ENCODE measurements around the gene ODAD2. TPM values are rescaled to one million over a fixed set of nuclear protein-coding genes. Genes with fewer than 3 reads are reported as not detected.

ODAD2 gene
- total RNA-seq, 1 donor: 0.72 TPM

GRCh38 chr10:27844223-27844622, 154.7 kb downstream of the ODAD2 start:
- no peak for TF ChIP-seq CTCF (IDR thresholded peaks at IDR 0.05; ENCODE audit: extremely low read depth, low read depth, low read length)
- Histone ChIP-seq H3K27ac (ENCODE audit: low read depth, low read length) (no peak overlapping the region), H4K20me1 (ENCODE audit: insufficient read depth, low read length) (no peaks in the 10 kb centered on the region)

GRCh38 chr10:27838901-27839300, 160.0 kb downstream of the ODAD2 start:
- Histone ChIP-seq H3K4me2 (ENCODE audit: insufficient read depth, low read length) (no peak overlapping the region), H3K36me3 (ENCODE audit: insufficient read depth, low read length) (no peaks in the 10 kb centered on the region), H3K79me2 (ENCODE audit: insufficient read depth, low read length) (no peaks in the 10 kb centered on the region), H3K4me3 (ENCODE audit: insufficient read depth, low read length) (no peak overlapping the region), H3K27ac (ENCODE audit: low read depth, low read length) (no peak overlapping the region), H2AFZ (ENCODE audit: low read length) (no peak overlapping the region), H3K9me3 (ENCODE audit: low read depth, low read length) (no peaks in the 10 kb centered on the region), H3K4me1 (ENCODE audit: insufficient read depth, low read length) (no peaks in the 10 kb centered on the region), H4K20me1 (ENCODE audit: insufficient read depth, low read length) (no peaks in the 10 kb centered on the region), H3K27me3 (ENCODE audit: insufficient read depth, low read length) (peaks cover 7% of the 10 kb centered on the region)
- no peak for TF ChIP-seq CTCF (IDR thresholded peaks at IDR 0.05; ENCODE audit: extremely low read depth, low read depth, low read length)
- no peak for DNase-seq (ENCODE audit: insufficient read length, low spot score, missing footprints)

More at GRCh38 chr10:27844223-27844622, 154.7 kb downstream of the ODAD2 start:
- H3K79me2 ChIP-seq (ENCODE audit: insufficient read depth, low read length): no peaks in the 10 kb centered on the region
- H3K27me3 ChIP-seq (ENCODE audit: insufficient read depth, low read length): no peaks in the 10 kb centered on the region
- no peak overlapping the region for H2AFZ ChIP-seq (ENCODE audit: low read length)
- H3K9me3 ChIP-seq (ENCODE audit: low read depth, low read length): no peaks in the 10 kb centered on the region
- H3K36me3 ChIP-seq (ENCODE audit: insufficient read depth, low read length): no peaks in the 10 kb centered on the region
- H3K4me1 ChIP-seq (ENCODE audit: insufficient read depth, low read length): no peaks in the 10 kb centered on the region
- DNase-seq (ENCODE audit: insufficient read length, low spot score, missing footprints): no peak
- no peak overlapping the region for H3K4me3 ChIP-seq (ENCODE audit: insufficient read depth, low read length)
- no peak overlapping the region for H3K4me2 ChIP-seq (ENCODE audit: insufficient read depth, low read length)

GRCh38 chr10:27838361-27838760, 160.5 kb downstream of the ODAD2 start:
- Histone ChIP-seq H2AFZ (ENCODE audit: low read length) (no peak overlapping the region), H3K79me2 (ENCODE audit: insufficient read depth, low read length) (no peaks in the 10 kb centered on the region), H3K4me1 (ENCODE audit: insufficient read depth, low read length) (no peaks in the 10 kb centered on the region), H3K9me3 (ENCODE audit: low read depth, low read length) (no peaks in the 10 kb centered on the region), H3K27ac (ENCODE audit: low read depth, low read length) (no peak overlapping the region), H3K36me3 (ENCODE audit: insufficient read depth, low read length) (no peaks in the 10 kb centered on the region), H3K4me2 (ENCODE audit: insufficient read depth, low read length) (no peak overlapping the region), H3K4me3 (ENCODE audit: insufficient read depth, low read length) (no peak overlapping the region), H4K20me1 (ENCODE audit: insufficient read depth, low read length) (no peaks in the 10 kb centered on the region), H3K27me3 (ENCODE audit: insufficient read depth, low read length) (peaks cover 7% of the 10 kb centered on the region)
- no peak for TF ChIP-seq CTCF (IDR thresholded peaks at IDR 0.05; ENCODE audit: extremely low read depth, low read depth, low read length)
- DNase-seq (ENCODE audit: insufficient read length, low spot score, missing footprints): no peak

GRCh38 chr10:27834476-27834875, 164.4 kb downstream of the ODAD2 start:
- no peaks in the 10 kb centered on the region for H3K4me1 ChIP-seq (ENCODE audit: insufficient read depth, low read length)
- no peak for TF ChIP-seq CTCF (IDR thresholded peaks at IDR 0.05; ENCODE audit: extremely low read depth, low read depth, low read length)
- H2AFZ ChIP-seq (ENCODE audit: low read length): no peak overlapping the region
- no peak overlapping the region for H3K4me3 ChIP-seq (ENCODE audit: insufficient read depth, low read length)
- H3K79me2 ChIP-seq (ENCODE audit: insufficient read depth, low read length): no peaks in the 10 kb centered on the region
- no peaks in the 10 kb centered on the region for H3K9me3 ChIP-seq (ENCODE audit: low read depth, low read length)
- no peak for DNase-seq (ENCODE audit: insufficient read length, low spot score, missing footprints)
- no peaks in the 10 kb centered on the region for H3K36me3 ChIP-seq (ENCODE audit: insufficient read depth, low read length)
- H3K27ac ChIP-seq (ENCODE audit: low read depth, low read length): no peak overlapping the region
- H3K27me3 ChIP-seq (ENCODE audit: insufficient read depth, low read length): peaks cover 12% of the 10 kb centered on the region
- H3K4me2 ChIP-seq (ENCODE audit: insufficient read depth, low read length): no peak overlapping the region
- no peaks in the 10 kb centered on the region for H4K20me1 ChIP-seq (ENCODE audit: insufficient read depth, low read length)
